Pericardium fibroblast (primary cell): ENCODE data around the gene MAP6D1. TPM values are rescaled to one million over a fixed set of nuclear protein-coding genes. Genes with fewer than 3 reads are reported as not detected.

Experiments used
- total RNA-seq: library from RNA; depleted of rRNA; stranded (reverse); fragments of >200 nt; gene quantifications from 2 replicates; pipeline ENCODE4 v1.2.3, GENCODE V29; 2015

Gene MAP6D1
- 2.0 and 6.9 TPM in 2 replicates for total RNA-seq

GRCh38 chr3:183825456-183826161, at the start of gene MAP6D1:
MAP6D1 (minus strand) TSS chr3:183825577; CDS start chr3:183825547, 30 bp downstream.

Other genes starting within 250 kb of the MAP6D1 start
- gene KLHL24, start 190.0 kb downstream of the MAP6D1 start, total RNA-seq = 30.2 and 31.7 TPM in 2 replicates
- gene YEATS2, start 127.8 kb downstream of the MAP6D1 start, total RNA-seq = 23.9 and 30.6 TPM in 2 replicates
- 35.4 and 43.9 TPM in 2 replicates for gene PARL, start 59.3 kb upstream of the MAP6D1 start, total RNA-seq
- 7.0 and 16.4 TPM in 2 replicates for gene ABCC5, start 192.3 kb upstream of the MAP6D1 start, total RNA-seq
- gene HTR3D, start 206.2 kb upstream of the MAP6D1 start, total RNA-seq = not detected in 2 replicates
- not detected in 2 replicates for gene HTR3C, start 227.5 kb upstream of the MAP6D1 start, total RNA-seq